WI38 (cell line): ENCODE data around the gene FOXK2.
"Not testable (repeated sequence)": the region's sequence is repeated elsewhere in the genome, so short reads cannot be mapped to it uniquely, and the experiment has no call there.

Experiments used
- H3K4me3 ChIP-seq: 2 replicates; pipeline ENCODE4 v1.5.1; 2011; ENCODE audit warnings: low read depth, mild to moderate bottlenecking, control low read depth, low read length
- TF ChIP-seq, protein P1 (sequence below): IDR thresholded peaks from 2 replicates; pipeline ENCODE4 v1.5.1; 2012; ENCODE audit warnings: low read depth, mild to moderate bottlenecking, control low read depth, low read length

Gene FOXK2

DNA sequence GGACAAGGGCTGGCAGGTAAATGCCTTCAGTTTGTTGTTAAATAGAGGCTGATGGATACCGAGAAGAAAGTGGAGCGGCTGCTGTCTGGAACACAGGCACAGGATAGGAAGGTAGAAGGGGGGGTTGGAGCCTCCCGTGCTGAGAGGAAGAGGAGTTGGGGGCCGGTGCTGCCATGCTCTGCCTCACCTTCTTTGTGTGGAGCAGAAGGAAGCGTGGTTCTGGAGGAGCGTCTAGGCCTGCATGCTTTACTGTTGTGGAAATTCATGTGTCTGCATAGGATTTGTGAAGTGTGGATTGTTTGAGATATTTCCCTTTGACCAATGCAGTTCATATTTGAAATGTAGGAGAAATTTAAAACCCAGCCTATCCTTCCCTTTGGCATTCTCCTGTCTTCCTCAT lies 52.3 kb downstream of the FOXK2 start:
- TF ChIP-seq, protein P1, sequence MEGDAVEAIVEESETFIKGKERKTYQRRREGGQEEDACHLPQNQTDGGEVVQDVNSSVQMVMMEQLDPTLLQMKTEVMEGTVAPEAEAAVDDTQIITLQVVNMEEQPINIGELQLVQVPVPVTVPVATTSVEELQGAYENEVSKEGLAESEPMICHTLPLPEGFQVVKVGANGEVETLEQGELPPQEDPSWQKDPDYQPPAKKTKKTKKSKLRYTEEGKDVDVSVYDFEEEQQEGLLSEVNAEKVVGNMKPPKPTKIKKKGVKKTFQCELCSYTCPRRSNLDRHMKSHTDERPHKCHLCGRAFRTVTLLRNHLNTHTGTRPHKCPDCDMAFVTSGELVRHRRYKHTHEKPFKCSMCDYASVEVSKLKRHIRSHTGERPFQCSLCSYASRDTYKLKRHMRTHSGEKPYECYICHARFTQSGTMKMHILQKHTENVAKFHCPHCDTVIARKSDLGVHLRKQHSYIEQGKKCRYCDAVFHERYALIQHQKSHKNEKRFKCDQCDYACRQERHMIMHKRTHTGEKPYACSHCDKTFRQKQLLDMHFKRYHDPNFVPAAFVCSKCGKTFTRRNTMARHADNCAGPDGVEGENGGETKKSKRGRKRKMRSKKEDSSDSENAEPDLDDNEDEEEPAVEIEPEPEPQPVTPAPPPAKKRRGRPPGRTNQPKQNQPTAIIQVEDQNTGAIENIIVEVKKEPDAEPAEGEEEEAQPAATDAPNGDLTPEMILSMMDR: no peak

DNA sequence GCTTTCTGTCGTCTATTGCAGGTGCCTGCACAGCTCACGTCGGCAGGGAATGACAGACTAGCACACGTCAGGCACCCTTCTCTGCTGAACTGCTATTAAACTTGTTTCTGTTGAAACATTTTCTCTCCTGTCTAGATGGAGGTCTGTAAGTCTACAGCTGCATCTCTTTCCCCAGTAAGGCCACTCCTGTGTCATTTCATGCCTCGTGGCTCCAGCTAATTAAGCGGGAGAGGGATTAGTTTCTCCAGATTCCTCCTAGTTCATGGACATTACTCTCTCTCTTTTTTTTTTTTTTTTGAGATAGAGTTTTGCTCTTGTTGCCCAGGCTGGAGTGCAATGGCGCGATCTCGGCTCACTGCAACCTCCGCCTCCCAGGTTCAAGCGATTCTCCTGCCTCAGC lies 54.5 kb downstream of the FOXK2 start:
- H3K4me3 ChIP-seq: no peak overlapping the region
- TF ChIP-seq, protein P1: no peak

More for the DNA sequence above, 52.3 kb downstream of the FOXK2 start:
- no peak overlapping the region for H3K4me3 ChIP-seq

DNA sequence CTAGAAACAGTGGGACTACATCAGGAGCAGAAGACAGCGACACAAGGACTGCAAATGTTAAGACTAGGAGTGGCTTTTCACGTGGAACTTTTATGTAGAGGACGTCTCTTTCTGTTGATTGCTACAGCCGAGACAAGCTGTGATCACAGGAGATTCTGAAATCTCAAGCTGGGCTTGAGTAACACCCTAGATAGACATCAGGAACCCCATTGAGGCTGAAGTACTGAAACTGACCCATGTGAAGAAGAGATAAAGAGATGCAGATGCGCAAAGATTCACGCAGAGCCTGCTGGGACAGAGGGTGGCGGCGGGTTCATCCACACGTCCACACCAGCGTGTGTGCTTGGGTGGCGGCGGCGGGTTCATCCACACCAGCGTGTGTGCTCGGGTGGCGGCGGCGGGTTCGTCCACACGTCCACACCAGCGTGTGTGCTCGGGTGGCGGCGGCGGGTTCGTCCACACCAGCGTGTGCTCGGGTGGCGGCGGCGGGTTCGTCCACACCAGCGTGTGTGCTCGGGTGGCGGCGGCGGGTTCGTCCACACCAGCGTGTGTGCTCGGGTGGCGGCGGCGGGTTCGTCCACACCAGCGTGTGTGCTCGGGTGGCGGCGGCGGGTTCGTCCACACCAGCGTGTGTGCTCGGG lies 56.2 kb downstream of the FOXK2 start:
- H3K4me3 ChIP-seq: not testable (repeated sequence)

GRCh38 chr17:82577300-82577699 lies 57.8 kb downstream of the FOXK2 start:
- H3K4me3 ChIP-seq: no peak overlapping the region
- TF ChIP-seq, protein P1: no peak

- not testable (repeated sequence) for H3K4me3 ChIP-seq
These were observed 60.4 kb downstream of the FOXK2 start for GRCh38 chr17:82579969-82580368.

DNA sequence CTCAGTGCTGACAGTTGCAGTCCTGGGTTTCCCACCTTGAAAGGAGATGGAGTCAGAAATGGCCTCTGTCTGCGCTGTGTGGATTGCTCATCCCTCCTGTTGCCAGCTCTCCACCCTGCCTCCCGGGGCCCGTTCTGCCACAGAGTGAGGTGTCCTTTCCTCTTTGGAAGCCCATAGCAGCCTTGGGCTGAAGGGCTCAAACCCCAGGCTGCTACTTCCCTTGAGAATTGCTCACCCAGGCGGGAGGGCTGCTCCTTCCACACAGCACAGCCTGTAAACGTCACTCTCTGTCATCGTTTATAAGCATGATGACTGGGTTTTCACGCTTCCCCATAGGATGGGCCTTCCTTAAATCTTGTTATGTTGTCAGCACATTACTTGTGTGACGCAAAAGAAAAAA lies 62.7 kb downstream of the FOXK2 start:
- TF ChIP-seq, protein P1: no peak
- H3K4me3 ChIP-seq: no peak overlapping the region

- no peak overlapping the region for H3K4me3 ChIP-seq
- TF ChIP-seq, protein P1: no peak
These were observed 63.2 kb downstream of the FOXK2 start for GRCh38 chr17:82582709-82583108.

DNA sequence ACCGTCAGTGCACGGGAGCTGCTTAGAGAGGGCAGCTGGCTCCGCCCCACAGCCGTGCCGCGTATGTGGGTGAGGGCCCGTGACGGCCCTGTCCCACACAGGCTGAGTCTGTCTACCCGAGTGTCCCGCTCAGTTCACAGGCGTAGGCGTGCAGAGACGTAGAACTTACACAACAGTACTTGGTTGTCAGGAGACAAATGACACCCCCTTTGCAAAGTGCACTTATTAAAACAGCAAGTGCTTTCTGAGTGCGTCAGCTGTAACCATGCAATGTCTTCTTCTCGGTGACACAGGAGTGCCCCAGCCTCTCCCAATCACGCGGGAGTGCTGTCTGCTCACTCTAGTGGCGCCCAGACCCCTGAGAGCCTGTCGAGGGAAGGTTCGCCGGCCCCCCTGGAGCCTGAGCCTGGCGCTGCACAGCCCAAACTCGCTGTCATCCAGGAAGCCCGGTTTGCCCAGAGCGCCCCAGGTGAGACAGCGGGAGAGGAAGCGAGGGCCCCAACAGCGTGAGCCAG lies 64.2 kb downstream of the FOXK2 start:
- H3K4me3 ChIP-seq: no peak overlapping the region
- TF ChIP-seq, protein P1: no peak

GRCh38 chr17:82585935-82586575 lies 66.5 kb downstream of the FOXK2 start:
- not testable (repeated sequence) for H3K4me3 ChIP-seq
